ENCODE data around the gene NCK1.

The NCK1 gene

DNA sequence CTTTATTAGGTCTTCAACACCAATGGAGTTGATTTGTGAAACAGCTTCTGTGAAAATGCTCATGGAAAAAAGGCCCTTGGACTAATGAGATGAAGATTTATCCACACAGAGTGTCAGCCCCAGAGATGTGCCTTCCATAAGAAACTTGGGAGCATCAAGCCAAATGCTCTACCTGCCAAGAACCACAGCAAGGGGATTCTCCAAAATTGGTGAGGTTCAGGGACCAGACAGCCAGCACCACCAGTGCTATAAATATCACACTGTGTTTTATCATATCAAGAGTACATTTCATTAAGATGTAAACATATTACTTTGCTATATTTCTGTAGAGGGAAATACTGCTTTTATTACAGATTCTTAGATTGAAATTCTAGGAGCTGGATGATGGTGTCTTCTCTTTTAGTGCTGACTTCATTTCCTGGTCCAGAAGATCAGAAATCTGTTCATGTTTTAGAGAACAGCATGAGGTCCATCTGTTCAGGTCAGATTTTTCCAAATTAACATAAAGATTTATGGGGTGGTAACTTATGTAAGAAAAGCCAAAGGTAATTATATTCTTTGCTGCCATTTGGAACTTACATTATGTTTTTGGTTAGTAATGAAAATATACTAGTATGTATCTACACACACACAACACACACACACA is 25.4 kb upstream of the NCK1 start:
- no peaks in the 10 kb centered on the region for H3K36me3 ChIP-seq (ENCODE audit: low read length)
- no peak overlapping the region for H2AFZ ChIP-seq (ENCODE audit: low read depth, low read length, severe bottlenecking)
- H3K9me2 ChIP-seq (replicated peaks; ENCODE audit: insufficient read depth, low read length): no peaks in the 10 kb centered on the region
- TF ChIP-seq EZH2phosphoT487 (conservative IDR thresholded peaks at IDR 0.05; ENCODE audit: low read length): no peak
- TF ChIP-seq, protein P1, sequence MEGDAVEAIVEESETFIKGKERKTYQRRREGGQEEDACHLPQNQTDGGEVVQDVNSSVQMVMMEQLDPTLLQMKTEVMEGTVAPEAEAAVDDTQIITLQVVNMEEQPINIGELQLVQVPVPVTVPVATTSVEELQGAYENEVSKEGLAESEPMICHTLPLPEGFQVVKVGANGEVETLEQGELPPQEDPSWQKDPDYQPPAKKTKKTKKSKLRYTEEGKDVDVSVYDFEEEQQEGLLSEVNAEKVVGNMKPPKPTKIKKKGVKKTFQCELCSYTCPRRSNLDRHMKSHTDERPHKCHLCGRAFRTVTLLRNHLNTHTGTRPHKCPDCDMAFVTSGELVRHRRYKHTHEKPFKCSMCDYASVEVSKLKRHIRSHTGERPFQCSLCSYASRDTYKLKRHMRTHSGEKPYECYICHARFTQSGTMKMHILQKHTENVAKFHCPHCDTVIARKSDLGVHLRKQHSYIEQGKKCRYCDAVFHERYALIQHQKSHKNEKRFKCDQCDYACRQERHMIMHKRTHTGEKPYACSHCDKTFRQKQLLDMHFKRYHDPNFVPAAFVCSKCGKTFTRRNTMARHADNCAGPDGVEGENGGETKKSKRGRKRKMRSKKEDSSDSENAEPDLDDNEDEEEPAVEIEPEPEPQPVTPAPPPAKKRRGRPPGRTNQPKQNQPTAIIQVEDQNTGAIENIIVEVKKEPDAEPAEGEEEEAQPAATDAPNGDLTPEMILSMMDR (IDR thresholded peaks at IDR 0.05; ENCODE audit: insufficient read depth, low read length, poor library complexity, severe bottlenecking): no peak
- H4K20me1 ChIP-seq (ENCODE audit: low read depth, low read length): no peaks in the 10 kb centered on the region
- H3F3A ChIP-seq (ENCODE audit: insufficient read depth): peaks cover 9% of the 10 kb centered on the region; the same call in 1 of the 2 replicates
- H3K27me3 ChIP-seq (ENCODE audit: low read length): no peaks in the 10 kb centered on the region
- H3K4me3 ChIP-seq (ENCODE audit: insufficient read depth, low read length, poor library complexity, severe bottlenecking): no peak overlapping the region
- H3K9me3 ChIP-seq (ENCODE audit: insufficient read depth, low read length): no peaks in the 10 kb centered on the region
- no peaks in the 10 kb centered on the region for H3K79me2 ChIP-seq (ENCODE audit: insufficient read depth, low read length)
- H3K27ac ChIP-seq (ENCODE audit: low read depth, low read length): no peak overlapping the region
- H3K9ac ChIP-seq (ENCODE audit: low read length): no peak overlapping the region
- no peak overlapping the region for H3K4me2 ChIP-seq (ENCODE audit: low read depth, low read length, poor library complexity, severe bottlenecking)

DNA sequence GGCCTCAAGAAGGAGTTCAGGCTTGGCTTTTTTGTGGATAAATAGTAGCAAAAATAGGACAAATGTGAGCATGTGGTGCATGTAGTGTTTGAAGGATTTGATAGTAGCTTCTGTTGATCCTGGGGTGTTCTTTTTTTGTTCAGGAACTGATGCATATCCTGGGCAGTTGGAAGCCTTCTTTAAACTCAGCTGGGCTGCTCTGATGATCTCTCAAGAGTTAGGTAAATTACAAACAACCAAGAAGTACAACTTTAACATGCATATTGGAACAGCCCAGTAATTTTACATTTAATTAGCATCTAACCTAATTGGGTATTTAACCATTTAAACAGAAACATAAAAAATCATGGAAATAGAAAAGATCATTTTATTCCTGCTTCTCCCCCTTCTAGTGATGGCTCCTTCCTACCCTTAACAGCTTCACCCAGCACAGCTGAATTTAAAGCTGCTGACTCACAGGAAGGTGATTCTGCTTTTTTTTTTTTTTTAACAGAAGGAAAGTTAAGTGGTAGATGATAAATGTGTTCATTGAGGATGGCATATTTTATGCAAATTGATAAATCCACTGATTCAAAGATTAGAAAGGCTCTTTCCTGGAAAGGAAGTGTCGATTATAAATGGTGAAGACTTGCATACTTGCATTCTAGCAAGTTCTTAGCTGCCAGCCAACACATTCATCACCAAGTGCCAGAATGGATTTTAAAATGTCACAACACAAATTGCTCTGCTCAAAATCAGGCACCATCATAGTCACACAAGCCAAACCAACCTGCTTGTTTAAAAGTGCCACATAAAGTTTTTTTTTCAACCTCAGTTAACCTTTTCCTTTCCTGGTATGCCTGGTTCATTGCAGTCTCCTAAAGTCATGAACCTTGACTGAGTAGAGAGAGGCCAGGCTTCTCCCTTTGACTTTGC is 23.1 kb upstream of the NCK1 start:
- no peak overlapping the region for H3K4me2 ChIP-seq (ENCODE audit: low read depth, low read length, poor library complexity, severe bottlenecking)

DNA sequence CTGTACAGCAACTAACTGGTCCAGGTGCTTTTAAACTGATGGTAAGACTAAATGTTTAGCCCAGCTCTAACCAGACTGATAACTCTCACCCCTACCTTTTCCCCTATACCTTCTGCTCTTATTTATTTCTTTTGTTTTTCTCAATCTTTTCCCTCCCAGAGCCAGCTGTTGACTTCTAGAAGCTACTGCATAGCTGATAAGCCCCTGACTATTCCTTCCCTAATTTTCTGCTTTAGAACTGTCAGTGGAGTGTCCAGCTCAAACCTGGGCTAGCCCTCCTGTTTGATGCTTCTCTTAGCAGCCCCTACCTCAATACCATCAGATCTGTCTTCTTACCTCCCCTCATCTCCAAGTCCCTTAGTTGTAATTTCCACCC is 22.5 kb upstream of the NCK1 start:
- TF ChIP-seq, protein P1 (IDR thresholded peaks at IDR 0.05; ENCODE audit: insufficient read depth, low read length, poor library complexity, severe bottlenecking): no peak
- no peak for TF ChIP-seq EZH2phosphoT487 (conservative IDR thresholded peaks at IDR 0.05; ENCODE audit: low read length)
- Histone ChIP-seq H4K20me1 (ENCODE audit: low read depth, low read length) (no peaks in the 10 kb centered on the region), H3F3A (ENCODE audit: insufficient read depth) (peaks cover 9% of the 10 kb centered on the region; the same call in 1 of the 2 replicates), H2AFZ (ENCODE audit: low read depth, low read length, severe bottlenecking) (no peak overlapping the region), H3K27ac (ENCODE audit: low read depth, low read length) (no peak overlapping the region), H3K27me3 (ENCODE audit: low read length) (no peaks in the 10 kb centered on the region), H3K4me3 (ENCODE audit: insufficient read depth, low read length, poor library complexity, severe bottlenecking) (no peak overlapping the region), H3K9ac (ENCODE audit: low read length) (no peak overlapping the region), H3K79me2 (ENCODE audit: insufficient read depth, low read length) (no peaks in the 10 kb centered on the region), H3K9me3 (ENCODE audit: insufficient read depth, low read length) (no peaks in the 10 kb centered on the region), H3K9me2 (replicated peaks; ENCODE audit: insufficient read depth, low read length) (no peaks in the 10 kb centered on the region), H3K36me3 (ENCODE audit: low read length) (peaks cover 6% of the 10 kb centered on the region; the same call in 1 of the 2 replicates), H3K4me2 (ENCODE audit: low read depth, low read length, poor library complexity, severe bottlenecking) (no peak overlapping the region)

More for the DNA sequence above, 23.1 kb upstream of the NCK1 start:
- Histone ChIP-seq H3K27me3 (ENCODE audit: low read length) (no peaks in the 10 kb centered on the region), H3K27ac (ENCODE audit: low read depth, low read length) (no peak overlapping the region), H3K9ac (ENCODE audit: low read length) (no peak overlapping the region), H2AFZ (ENCODE audit: low read depth, low read length, severe bottlenecking) (no peak overlapping the region), H3K79me2 (ENCODE audit: insufficient read depth, low read length) (no peaks in the 10 kb centered on the region), H3K9me2 (replicated peaks; ENCODE audit: insufficient read depth, low read length) (no peaks in the 10 kb centered on the region), H3K9me3 (ENCODE audit: insufficient read depth, low read length) (no peaks in the 10 kb centered on the region), H3K36me3 (ENCODE audit: low read length) (peaks cover 6% of the 10 kb centered on the region; the same call in 1 of the 2 replicates), H3F3A (ENCODE audit: insufficient read depth) (peaks cover 9% of the 10 kb centered on the region; the same call in 1 of the 2 replicates), H4K20me1 (ENCODE audit: low read depth, low read length) (no peaks in the 10 kb centered on the region), H3K4me3 (ENCODE audit: insufficient read depth, low read length, poor library complexity, severe bottlenecking) (no peak overlapping the region)
- no peak for TF ChIP-seq EZH2phosphoT487 (conservative IDR thresholded peaks at IDR 0.05; ENCODE audit: low read length)
- TF ChIP-seq, protein P1 (IDR thresholded peaks at IDR 0.05; ENCODE audit: insufficient read depth, low read length, poor library complexity, severe bottlenecking): no peak
